ENCODE measurements around the gene CHAD. TPM values are rescaled to one million over a fixed set of nuclear protein-coding genes. Genes with fewer than 3 reads are reported as not detected.
"Not testable (repeated sequence)": the region's sequence is repeated elsewhere in the genome, so short reads cannot be mapped to it uniquely, and the experiment has no call there.

Gene CHAD
- polyA plus RNA-seq, 1 donor from 2014 or later, result not detected

DNA sequence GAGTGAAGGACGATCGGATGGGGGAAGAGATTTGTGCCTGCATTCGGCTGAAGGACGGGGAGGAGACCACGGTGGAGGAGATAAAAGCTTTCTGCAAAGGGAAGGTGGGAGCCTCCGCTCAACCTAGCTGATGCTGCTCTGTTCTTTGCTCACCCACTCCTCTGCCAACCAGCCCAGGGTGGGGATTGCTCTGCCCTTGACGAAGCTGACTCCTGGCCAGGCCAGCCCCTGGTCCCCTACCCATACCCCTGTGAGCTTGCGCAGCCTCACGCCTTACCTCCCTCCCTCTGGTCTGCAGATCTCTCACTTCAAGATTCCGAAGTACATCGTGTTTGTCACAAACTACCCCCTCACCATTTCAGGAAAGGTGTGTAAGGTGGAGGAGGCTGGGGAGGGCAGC is 5.2 kb upstream of the CHAD start:
- no peak overlapping the region for H3K4me2 ChIP-seq (ENCODE audit: low read length)
- H4K20me1 ChIP-seq (ENCODE audit: insufficient read depth), result no peaks in the 10 kb centered on the region
- peaks cover 11% of the 10 kb centered on the region for H3K27me3 ChIP-seq (ENCODE audit: insufficient read depth, low read depth, low read length)
- no peak overlapping the region for H2AFZ ChIP-seq (ENCODE audit: low read depth, low read length)
- no peaks in the 10 kb centered on the region for H3K79me2 ChIP-seq (replicated peaks; ENCODE audit: insufficient read depth, low read length)
- no peaks in the 10 kb centered on the region for H3K36me3 ChIP-seq (ENCODE audit: insufficient read depth, low read length)
- H3K9me3 ChIP-seq (ENCODE audit: low read length), result no peaks in the 10 kb centered on the region
- no peak overlapping the region for H3K9ac ChIP-seq (ENCODE audit: low read length)
- H3K9me2 ChIP-seq (ENCODE audit: insufficient read depth, low read length), result no peaks in the 10 kb centered on the region
- no peak overlapping the region for H3K4me3 ChIP-seq (ENCODE audit: low read length)
- TF ChIP-seq MXI1 (conservative IDR thresholded peaks at IDR 0.05; ENCODE audit: poor library complexity, severe bottlenecking) (no peak), SMC3 (conservative IDR thresholded peaks at IDR 0.05; ENCODE audit: poor library complexity) (no peak), TAF1 (IDR thresholded peaks at IDR 0.05; ENCODE audit: low read depth) (no peak), CTCF (IDR thresholded peaks at IDR 0.05; ENCODE audit: poor library complexity, severe bottlenecking) (no peak), RAD21 (conservative IDR thresholded peaks at IDR 0.05) (no peak), POLR2AphosphoS5 (IDR thresholded peaks at IDR 0.05) (no peak), EZH2 (IDR thresholded peaks at IDR 0.05; ENCODE audit: borderline replicate concordance, insufficient read depth, low read length, poor library complexity, severe bottlenecking) (no peak), EP300 (conservative IDR thresholded peaks at IDR 0.05; ENCODE audit: poor library complexity, severe bottlenecking) (no peak)
- TF ChIP-seq, protein P1, sequence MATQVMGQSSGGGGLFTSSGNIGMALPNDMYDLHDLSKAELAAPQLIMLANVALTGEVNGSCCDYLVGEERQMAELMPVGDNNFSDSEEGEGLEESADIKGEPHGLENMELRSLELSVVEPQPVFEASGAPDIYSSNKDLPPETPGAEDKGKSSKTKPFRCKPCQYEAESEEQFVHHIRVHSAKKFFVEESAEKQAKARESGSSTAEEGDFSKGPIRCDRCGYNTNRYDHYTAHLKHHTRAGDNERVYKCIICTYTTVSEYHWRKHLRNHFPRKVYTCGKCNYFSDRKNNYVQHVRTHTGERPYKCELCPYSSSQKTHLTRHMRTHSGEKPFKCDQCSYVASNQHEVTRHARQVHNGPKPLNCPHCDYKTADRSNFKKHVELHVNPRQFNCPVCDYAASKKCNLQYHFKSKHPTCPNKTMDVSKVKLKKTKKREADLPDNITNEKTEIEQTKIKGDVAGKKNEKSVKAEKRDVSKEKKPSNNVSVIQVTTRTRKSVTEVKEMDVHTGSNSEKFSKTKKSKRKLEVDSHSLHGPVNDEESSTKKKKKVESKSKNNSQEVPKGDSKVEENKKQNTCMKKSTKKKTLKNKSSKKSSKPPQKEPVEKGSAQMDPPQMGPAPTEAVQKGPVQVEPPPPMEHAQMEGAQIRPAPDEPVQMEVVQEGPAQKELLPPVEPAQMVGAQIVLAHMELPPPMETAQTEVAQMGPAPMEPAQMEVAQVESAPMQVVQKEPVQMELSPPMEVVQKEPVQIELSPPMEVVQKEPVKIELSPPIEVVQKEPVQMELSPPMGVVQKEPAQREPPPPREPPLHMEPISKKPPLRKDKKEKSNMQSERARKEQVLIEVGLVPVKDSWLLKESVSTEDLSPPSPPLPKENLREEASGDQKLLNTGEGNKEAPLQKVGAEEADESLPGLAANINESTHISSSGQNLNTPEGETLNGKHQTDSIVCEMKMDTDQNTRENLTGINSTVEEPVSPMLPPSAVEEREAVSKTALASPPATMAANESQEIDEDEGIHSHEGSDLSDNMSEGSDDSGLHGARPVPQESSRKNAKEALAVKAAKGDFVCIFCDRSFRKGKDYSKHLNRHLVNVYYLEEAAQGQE (IDR thresholded peaks at IDR 0.05; ENCODE audit: borderline replicate concordance), result no peak
- H3K27ac ChIP-seq (ENCODE audit: low read length), result no peak overlapping the region
- H3F3A ChIP-seq (ENCODE audit: insufficient read depth, low read length, poor library complexity, severe bottlenecking), result no peaks in the 10 kb centered on the region

GRCh38 chr17:50472761-50473161 is 4.1 kb upstream of the CHAD start:
- not testable (repeated sequence) for H3K9me2 ChIP-seq (ENCODE audit: insufficient read depth, low read length); H3K79me2 ChIP-seq (replicated peaks; ENCODE audit: insufficient read depth, low read length); H3F3A ChIP-seq (ENCODE audit: insufficient read depth, low read length, poor library complexity, severe bottlenecking); H3K36me3 ChIP-seq (ENCODE audit: insufficient read depth, low read length); H4K20me1 ChIP-seq (ENCODE audit: insufficient read depth); H3K27ac ChIP-seq (ENCODE audit: low read length); H3K4me3 ChIP-seq (ENCODE audit: low read length); H3K4me2 ChIP-seq (ENCODE audit: low read length); H3K9me3 ChIP-seq (ENCODE audit: low read length); H2AFZ ChIP-seq (ENCODE audit: low read depth, low read length); H3K9ac ChIP-seq (ENCODE audit: low read length)
- peaks cover 23% of the 10 kb centered on the region for H3K27me3 ChIP-seq (ENCODE audit: insufficient read depth, low read depth, low read length)

GRCh38 chr17:50472286-50472685 is 3.6 kb upstream of the CHAD start:
- H3K9me2 ChIP-seq (ENCODE audit: insufficient read depth, low read length), result no peaks in the 10 kb centered on the region
- H3K79me2 ChIP-seq (replicated peaks; ENCODE audit: insufficient read depth, low read length), result no peaks in the 10 kb centered on the region
- no peaks in the 10 kb centered on the region for H3F3A ChIP-seq (ENCODE audit: insufficient read depth, low read length, poor library complexity, severe bottlenecking)
- peaks cover 27% of the 10 kb centered on the region for H3K27me3 ChIP-seq (ENCODE audit: insufficient read depth, low read depth, low read length)
- no peak for TF ChIP-seq POLR2AphosphoS5 (IDR thresholded peaks at IDR 0.05)
- no peak for TF ChIP-seq TAF1 (IDR thresholded peaks at IDR 0.05; ENCODE audit: low read depth)
- TF ChIP-seq EZH2 (IDR thresholded peaks at IDR 0.05; ENCODE audit: borderline replicate concordance, insufficient read depth, low read length, poor library complexity, severe bottlenecking), result no peak
- TF ChIP-seq SMC3 (conservative IDR thresholded peaks at IDR 0.05; ENCODE audit: poor library complexity), result no peak
- TF ChIP-seq, protein P1 (IDR thresholded peaks at IDR 0.05; ENCODE audit: borderline replicate concordance), result no peak
- no peak for TF ChIP-seq CTCF (IDR thresholded peaks at IDR 0.05; ENCODE audit: poor library complexity, severe bottlenecking)
- no peak for TF ChIP-seq RAD21 (conservative IDR thresholded peaks at IDR 0.05)
- no peak for TF ChIP-seq EP300 (conservative IDR thresholded peaks at IDR 0.05; ENCODE audit: poor library complexity, severe bottlenecking)
- no peak for TF ChIP-seq MXI1 (conservative IDR thresholded peaks at IDR 0.05; ENCODE audit: poor library complexity, severe bottlenecking)
- H4K20me1 ChIP-seq (ENCODE audit: insufficient read depth), result no peaks in the 10 kb centered on the region
- H2AFZ ChIP-seq (ENCODE audit: low read depth, low read length), result no peak overlapping the region
- H3K4me3 ChIP-seq (ENCODE audit: low read length), result no peak overlapping the region
- no peak overlapping the region for H3K9ac ChIP-seq (ENCODE audit: low read length)
- no peak overlapping the region for H3K27ac ChIP-seq (ENCODE audit: low read length)
- H3K36me3 ChIP-seq (ENCODE audit: insufficient read depth, low read length), result no peaks in the 10 kb centered on the region
- no peaks in the 10 kb centered on the region for H3K9me3 ChIP-seq (ENCODE audit: low read length)
- H3K4me2 ChIP-seq (ENCODE audit: low read length), result no peak overlapping the region

Data from neural cell (in vitro differentiated cells).